ENCODE data around the gene PPP4R4. TPM values are rescaled to one million over a fixed set of nuclear protein-coding genes. Genes with fewer than 3 reads are reported as not detected.

PPP4R4 gene
- polyA plus RNA-seq, 3 donors, result 0.08 TPM; not detected in 2

GRCh38 chr14:94310248-94310647 lies 136.1 kb downstream of the PPP4R4 start:
- DNase-seq, result no peak
- intact Hi-C loops (cut with micrococcal nuclease), result no loop called here
- no peaks in the 10 kb centered on the region for H3K27me3 ChIP-seq (ENCODE audit: control insufficient read depth in 2 of 2, insufficient read depth in 2 of 2, low read length in 2 of 2)
- no peak overlapping the region for H3K9ac ChIP-seq (ENCODE audit: insufficient read depth, low read length, poor library complexity, severe bottlenecking)
- H3K27ac ChIP-seq (ENCODE audit: low read depth in 1 of 2, low read length in 2 of 2), result no peak overlapping the region
- H2AFZ ChIP-seq (ENCODE audit: insufficient read depth, low read depth, low read length, poor library complexity, severe bottlenecking), result no peak overlapping the region
- no peak for TF ChIP-seq CTCF (IDR thresholded peaks at IDR 0.05)
- peaks cover 0 to 4% of the 10 kb centered on the region in 2 donors for H3K9me3 ChIP-seq (replicated peaks in 1 of 2; ENCODE audit: control insufficient read depth in 1 of 2, insufficient read depth in 1 of 2, low read length in 2 of 2)
- Mint-ChIP-seq H3K36me3 (no peaks in the 10 kb centered on the region), H3K9me3 (peaks cover 4 to 15% (median 9%) of the 10 kb centered on the region in 7 donors), H3K27ac (no peak overlapping the region), H3K4me3 (no peak overlapping the region), H3K27me3 (ENCODE audit: low read depth in 3 of 3) (peaks cover 1 to 5% (median 2%) of the 10 kb centered on the region in 3 donors), H3K4me1 (no peaks in the 10 kb centered on the region)
- H3K79me2 ChIP-seq (ENCODE audit: insufficient read depth, low read length), result no peaks in the 10 kb centered on the region
- H4K20me1 ChIP-seq (ENCODE audit: insufficient read depth, low read length), result no peaks in the 10 kb centered on the region
- WGBS (ENCODE audit: insufficient coverage), result 76% methylated on average over 2 of the region's 3 CpGs
- no peaks in the 10 kb centered on the region for H3K36me3 ChIP-seq (replicated peaks in 1 of 2; ENCODE audit: control insufficient read depth in 1 of 2, insufficient read depth in 2 of 2, low read length in 2 of 2)
- H3K4me2 ChIP-seq (replicated peaks; ENCODE audit: extremely low read depth, low read length, poor library complexity, severe bottlenecking), result no peak overlapping the region
- no peak overlapping the region for H3K4me3 ChIP-seq (replicated peaks in 1 of 3; ENCODE audit: low read depth in 2 of 3, low read length in 3 of 3)
- H3K4me1 ChIP-seq (ENCODE audit: control insufficient read depth in 1 of 2, insufficient read depth in 2 of 2, low read length in 2 of 2), result no peaks in the 10 kb centered on the region

- 100% methylated on average over 4 of the region's 6 CpGs for WGBS (ENCODE audit: insufficient coverage)
- Histone ChIP-seq H3K4me1 (ENCODE audit: control insufficient read depth in 1 of 2, insufficient read depth in 2 of 2, low read length in 2 of 2) (no peaks in the 10 kb centered on the region), H3K79me2 (ENCODE audit: insufficient read depth, low read length) (no peaks in the 10 kb centered on the region), H3K4me3 (replicated peaks in 1 of 3; ENCODE audit: low read depth in 2 of 3, low read length in 3 of 3) (no peak overlapping the region), H3K4me2 (replicated peaks; ENCODE audit: extremely low read depth, low read length, poor library complexity, severe bottlenecking) (no peak overlapping the region), H3K9ac (ENCODE audit: insufficient read depth, low read length, poor library complexity, severe bottlenecking) (no peak overlapping the region), H3K36me3 (replicated peaks in 1 of 2; ENCODE audit: control insufficient read depth in 1 of 2, insufficient read depth in 2 of 2, low read length in 2 of 2) (no peaks in the 10 kb centered on the region), H3K9me3 (replicated peaks in 1 of 2; ENCODE audit: control insufficient read depth in 1 of 2, insufficient read depth in 1 of 2, low read length in 2 of 2) (no peaks in the 10 kb centered on the region), H3K27ac (ENCODE audit: low read depth in 1 of 2, low read length in 2 of 2) (no peak overlapping the region), H4K20me1 (ENCODE audit: insufficient read depth, low read length) (no peaks in the 10 kb centered on the region), H2AFZ (ENCODE audit: insufficient read depth, low read depth, low read length, poor library complexity, severe bottlenecking) (no peak overlapping the region), H3K27me3 (ENCODE audit: control insufficient read depth in 2 of 2, insufficient read depth in 2 of 2, low read length in 2 of 2) (no peaks in the 10 kb centered on the region)
- DNase-seq, result no peak
- no peaks in the 10 kb centered on the region for H3K36me3 Mint-ChIP-seq
- H3K27ac Mint-ChIP-seq, result peak overlapping the region in 1 of 7 donors; percentile 3
- H3K4me1 Mint-ChIP-seq, result no peaks in the 10 kb centered on the region
- H3K9me3 Mint-ChIP-seq, result peaks cover 1 to 13% (median 4%) of the 10 kb centered on the region in 7 donors
- peaks cover 7 to 8% (median 8%) of the 10 kb centered on the region in 3 donors for H3K27me3 Mint-ChIP-seq (ENCODE audit: low read depth in 3 of 3)
- intact Hi-C loops (cut with micrococcal nuclease), result no loop called here
- no peak for TF ChIP-seq CTCF (IDR thresholded peaks at IDR 0.05)
- H3K4me3 Mint-ChIP-seq, result no peak overlapping the region
Observed at GRCh38 chr14:94312481-94313246, 138.5 kb downstream of the PPP4R4 start.

All from CD14-positive monocyte (primary cell).